ENCODE data around the gene TMPRSS3.

The TMPRSS3 gene

GRCh38 chr21:42386034-42386591 is 9.7 kb downstream of the TMPRSS3 start:
- no peak for DNase-seq

DNA sequence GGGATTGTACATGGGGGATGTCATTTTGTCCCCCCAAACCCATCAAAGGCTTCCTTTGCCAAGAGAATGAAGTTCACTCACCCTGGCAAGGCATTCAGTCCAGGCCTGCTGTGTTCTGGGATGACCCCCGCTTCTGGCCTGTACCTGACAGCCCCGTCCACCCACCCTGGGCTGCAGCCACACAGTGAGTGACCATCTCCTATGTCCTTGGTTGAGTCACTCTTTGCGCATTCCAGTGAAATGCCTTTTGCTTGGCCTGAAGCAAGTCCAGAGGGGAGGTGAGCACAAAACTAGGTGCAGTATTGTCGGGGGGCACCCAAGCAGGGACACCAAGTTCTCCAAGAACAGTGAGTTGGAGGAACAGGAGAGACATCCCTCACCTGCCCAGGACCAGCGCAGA is 10.2 kb downstream of the TMPRSS3 start:
- DNase-seq = no peak

DNA sequence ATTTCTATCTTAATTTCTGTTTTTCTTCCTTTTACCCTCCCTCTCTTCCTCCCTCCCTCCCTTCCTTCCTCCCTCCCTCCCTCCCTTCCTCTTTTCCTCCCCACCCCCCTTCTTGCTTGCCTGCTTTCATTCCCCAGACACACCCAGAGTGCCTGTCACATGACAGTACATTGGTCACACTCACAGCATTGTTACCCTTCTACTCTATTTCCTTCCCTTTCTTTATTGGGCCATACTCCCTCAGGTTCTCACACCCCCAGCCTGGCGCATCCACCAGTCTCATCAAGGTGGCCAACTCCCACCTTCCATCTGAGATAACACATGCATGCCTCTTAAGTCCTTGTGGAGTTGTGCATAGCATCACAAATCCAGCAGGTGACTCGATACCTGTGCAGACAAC is 10.9 kb downstream of the TMPRSS3 start:
- DNase-seq = no peak

DNA sequence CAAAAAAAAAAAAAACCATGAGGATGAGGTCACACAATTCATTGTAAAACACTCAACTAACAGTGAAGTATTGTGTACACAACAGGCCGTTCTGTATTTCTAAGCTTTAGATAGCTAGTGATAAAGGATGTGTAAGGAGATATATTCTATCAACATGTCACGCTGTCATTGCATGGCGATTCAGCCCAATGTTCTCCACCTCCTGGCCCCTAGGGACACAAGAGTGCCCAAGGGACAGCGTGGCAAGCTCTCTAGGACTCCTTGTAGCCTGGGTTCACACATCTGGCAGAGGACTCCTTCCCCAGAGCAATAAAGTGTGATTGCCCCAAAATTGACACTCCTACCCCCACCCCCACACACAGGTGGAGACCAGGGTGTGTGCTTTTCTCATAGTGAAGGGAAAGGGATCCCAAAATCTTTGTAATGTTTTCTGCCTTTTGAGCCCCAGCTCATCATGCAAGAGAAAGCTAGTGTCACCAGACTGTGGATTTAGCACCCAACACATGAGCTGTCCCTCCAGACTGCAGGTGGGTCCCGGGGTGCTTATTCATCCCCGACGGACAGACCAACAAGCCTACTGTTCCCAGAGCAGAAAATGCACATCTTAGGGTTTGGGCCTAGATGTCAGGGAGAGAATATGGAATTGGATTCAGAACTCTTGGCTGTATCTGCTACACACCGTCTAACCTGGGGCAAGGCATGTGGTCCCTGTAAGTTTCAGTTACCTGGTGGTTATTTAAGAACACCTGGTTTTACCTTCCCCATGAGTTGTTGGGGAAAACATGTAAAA is 11.5 kb downstream of the TMPRSS3 start:
- no peak for DNase-seq

- no peak for DNase-seq
Observed at GRCh38 chr21:42383331-42383730, 12.5 kb downstream of the TMPRSS3 start.

DNA sequence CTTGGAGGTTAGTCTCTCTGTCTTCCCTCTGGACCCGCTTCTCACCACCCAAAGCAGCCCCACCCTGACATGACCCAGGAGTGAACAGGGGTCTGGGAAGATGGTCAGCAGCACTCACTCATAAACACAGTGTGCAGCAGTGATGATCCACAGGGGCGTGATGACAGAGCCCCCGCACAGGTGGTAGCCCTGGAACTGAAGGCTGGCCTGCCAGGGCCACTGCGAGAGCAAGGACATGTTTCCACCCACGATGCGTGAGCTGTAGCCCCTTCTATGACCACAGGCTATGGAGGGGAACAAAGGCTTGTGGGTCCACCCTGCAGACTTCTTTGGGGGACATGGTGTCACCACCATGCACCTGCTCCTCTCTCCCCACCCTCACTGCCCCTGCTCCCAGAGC is 12.9 kb downstream of the TMPRSS3 start:
- DNase-seq = no peak

DNA sequence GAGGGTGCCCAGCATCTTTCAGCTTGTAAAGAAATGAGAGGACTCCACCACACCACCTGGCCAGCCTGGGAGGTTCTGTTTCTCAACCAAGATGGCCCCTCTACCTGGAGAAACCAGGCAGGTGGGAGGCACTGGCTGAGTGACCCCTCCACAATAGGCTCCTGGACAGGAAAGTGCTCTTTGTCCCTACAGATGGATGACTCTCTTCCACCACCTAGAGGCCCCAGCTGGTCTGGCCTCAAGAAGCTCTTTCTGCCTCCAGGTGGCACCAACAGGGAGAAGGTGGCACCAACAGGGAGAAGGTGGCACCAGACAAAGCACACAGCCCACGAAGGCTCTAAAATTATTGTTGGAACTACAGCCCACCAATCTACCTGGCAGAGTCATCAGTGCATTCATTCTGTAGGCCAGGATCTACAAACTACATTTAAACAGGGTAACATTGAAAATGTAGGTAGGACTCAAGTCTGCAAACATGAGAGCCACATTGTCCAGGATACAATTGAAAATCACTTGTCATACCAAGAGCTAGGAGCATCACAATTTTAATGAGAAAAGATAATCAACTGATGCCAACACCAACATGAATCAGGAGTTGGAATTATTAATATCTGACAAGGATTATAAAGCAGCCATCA is 14.4 kb downstream of the TMPRSS3 start:
- DNase-seq = peak; percentile 57

DNA sequence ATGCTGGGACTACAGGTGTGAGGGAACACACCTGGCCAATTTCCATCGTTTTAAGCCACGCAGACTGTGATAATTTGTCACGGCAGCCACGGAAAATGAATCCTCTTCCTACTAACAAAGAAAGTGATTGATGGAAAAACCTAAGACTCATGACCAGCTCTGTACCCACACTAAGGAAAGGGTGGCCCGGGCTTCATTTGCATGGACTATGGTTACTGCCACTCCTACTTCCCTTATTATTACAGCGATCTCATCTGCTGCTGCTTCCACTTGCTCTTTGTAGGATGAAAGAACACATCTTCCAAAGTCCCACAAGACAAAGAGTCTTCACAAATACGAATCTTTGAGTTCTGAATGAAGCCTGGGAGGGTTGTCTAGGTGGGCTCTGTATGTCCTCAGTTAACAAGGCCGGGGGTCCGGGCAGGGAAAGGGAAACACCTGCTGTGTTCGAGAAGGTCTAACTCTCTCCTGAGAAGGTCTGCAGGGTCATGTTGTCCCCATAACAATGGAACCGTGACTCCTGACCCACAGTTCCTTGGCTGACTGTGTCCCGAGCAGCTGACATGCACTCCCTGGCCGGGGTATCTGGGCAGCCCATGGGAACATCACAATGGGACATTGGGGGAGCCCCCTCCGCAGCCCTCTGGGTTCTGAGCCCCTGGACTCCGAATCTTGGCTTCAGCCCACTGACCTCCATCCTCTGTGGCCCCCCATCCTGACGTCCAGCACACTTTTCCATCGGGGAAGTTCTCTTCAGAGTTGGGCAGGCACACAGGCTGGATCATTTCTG is 16.2 kb downstream of the TMPRSS3 start:
- DNase-seq = no peak

- no peak for DNase-seq
Observed at GRCh38 chr21:42378418-42378817, 17.4 kb downstream of the TMPRSS3 start.

DNA sequence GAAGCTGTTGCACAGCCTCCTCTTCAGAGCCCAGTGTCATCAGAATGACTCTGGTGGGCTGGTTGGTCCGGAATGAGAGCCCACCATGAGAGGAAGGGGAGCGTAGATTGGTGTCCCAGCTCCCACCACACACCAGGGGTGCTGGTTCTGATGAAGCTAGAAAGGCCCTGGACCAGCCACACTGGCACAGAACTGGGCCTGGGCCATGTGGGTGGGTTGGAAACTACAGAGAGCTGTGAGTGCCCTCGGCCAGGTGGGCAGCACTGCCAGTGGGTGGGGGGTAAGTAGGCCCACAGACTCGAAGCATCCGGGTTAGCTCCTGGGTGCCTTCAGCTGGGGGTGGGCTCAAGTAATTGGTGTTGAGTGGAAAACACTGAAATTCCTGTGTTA is 17.9 kb downstream of the TMPRSS3 start:
- no peak for DNase-seq

DNA sequence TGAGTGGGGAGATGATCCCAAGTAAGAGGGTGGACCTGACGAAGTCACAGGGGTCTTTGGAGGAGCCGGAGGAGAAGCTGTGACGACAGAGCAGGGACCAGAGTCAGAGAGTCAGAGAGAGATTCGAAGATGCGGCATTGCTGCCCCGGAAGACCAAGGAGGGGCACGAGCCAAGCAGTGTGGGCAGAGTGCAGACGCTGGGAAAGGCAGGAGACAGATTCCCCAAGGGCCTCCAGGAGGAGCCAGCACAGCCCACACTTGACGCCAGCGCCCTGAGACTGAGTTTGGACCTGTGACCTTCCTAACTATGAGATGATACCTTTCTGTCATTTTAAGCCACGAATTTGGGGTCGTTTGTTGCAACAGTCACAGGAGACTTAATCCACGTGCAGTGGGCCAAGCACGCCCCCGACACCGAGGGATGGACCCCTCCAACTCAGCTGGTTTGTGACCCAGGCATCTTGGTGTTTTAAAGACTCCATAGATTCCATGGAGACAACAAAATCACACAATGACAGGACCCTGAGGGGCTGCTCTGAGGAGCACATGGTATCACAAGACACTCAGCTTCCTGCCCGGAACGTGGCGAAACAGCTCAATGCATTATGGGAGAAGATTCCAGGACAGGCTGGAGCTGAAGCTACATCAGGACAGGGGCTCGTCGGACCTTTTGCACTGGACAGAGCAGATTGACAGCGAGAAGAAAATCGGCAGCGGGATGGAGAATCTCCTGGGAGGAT is 18.5 kb downstream of the TMPRSS3 start:
- DNase-seq = no peak

DNA sequence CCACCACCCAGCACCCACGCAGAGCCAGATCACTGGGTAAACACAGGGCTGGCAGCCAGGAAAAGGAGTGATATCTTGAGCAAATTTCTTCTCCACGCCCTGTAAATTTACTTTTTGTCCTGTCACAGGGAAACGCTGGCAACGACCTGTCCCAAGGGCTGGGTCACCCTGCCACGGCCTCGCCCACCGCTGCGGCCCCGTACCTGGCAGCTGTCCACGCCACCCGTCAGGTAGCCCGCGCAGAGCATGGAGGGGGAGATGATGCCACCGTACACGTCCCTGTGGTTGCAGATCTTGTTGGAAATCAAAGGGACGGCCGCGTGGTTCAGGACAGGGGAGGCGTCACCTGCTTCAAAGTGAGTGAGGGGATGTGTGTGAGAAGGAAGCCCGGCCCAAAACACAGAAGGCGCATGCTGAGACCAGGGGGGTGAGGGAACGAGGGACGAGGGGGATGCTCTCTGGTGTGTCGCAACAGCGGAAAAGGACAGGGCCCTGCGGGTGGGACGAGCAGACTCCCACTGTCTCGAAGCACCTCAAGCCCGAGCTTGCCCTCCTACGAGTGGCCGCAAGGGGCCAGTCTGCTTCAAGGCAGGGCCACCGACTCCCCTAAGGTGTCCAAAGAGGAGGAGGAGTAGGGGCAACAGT is 19.4 kb downstream of the TMPRSS3 start:
- peak; percentile 67 for DNase-seq

DNA sequence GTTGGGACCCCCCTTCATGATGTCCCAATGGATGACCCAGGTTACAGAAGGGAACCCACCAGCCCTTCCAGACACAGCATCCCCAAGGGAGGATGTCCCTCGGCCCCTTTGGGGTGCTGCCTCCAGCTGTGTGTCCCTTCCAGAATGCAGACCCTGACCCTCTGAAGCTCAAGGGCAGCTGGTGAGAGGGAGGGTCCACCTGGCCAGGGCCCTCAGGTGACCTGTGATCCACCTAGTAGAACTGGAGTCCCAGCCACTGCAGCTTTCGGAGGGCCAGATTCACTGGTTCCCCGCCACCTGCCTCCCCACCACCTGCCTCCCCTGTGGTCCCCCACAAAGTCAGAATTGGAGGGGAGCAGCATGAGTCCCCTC is 19.9 kb downstream of the TMPRSS3 start:
- DNase-seq = no peak

DNA sequence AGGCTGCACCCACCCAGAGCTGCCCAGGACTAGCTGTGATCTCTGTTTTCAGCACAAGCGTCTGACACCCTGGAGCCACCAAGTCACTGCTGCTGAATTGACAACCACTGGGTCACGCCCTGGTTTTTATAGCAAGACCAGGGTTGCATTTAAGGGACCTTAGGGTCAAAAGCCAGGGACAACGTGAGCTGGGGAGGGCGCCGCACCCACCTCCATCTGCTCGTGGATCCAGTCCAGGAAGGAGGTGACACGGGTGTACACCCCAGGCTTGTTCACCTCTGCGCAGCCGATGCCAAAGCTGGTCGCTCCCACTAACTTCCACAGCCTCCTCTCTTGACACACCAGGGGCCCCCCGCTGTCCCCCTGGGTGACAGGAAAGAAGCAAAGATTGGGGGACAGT is 20.3 kb downstream of the TMPRSS3 start:
- no peak for DNase-seq

- DNase-seq = no peak
Observed at GRCh38 chr21:42374864-42375499, 20.9 kb downstream of the TMPRSS3 start.

GRCh38 chr21:42374457-42374856 is 21.4 kb downstream of the TMPRSS3 start:
- DNase-seq = peak; percentile 15

DNA sequence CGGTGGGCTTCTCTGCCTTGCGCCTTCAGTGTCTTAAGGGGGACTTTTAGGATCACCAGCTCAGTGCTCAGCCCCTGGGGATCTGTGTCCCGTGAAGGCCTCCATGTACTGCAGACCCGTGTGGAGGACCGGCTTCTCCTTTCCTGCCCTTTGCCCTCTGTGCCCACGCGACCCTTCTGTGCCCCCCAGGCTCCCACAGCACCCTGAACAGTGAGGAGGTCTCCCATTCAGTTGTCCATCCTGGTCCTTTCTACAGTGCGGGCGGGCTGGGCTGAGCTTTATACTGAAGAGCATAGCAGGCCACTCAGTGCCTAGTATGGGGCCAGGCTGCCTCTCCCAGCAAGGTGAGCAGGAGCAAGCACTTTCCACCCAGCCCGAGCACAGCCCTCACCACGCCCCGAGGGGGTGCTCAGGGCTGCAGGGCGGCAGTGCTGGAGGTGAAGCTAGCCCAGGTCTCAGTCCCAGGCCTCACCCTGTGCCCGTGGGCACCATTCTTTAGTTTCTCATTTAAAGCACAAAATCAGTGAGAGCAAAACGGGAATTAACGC is 21.9 kb downstream of the TMPRSS3 start:
- no peak for DNase-seq

DNA sequence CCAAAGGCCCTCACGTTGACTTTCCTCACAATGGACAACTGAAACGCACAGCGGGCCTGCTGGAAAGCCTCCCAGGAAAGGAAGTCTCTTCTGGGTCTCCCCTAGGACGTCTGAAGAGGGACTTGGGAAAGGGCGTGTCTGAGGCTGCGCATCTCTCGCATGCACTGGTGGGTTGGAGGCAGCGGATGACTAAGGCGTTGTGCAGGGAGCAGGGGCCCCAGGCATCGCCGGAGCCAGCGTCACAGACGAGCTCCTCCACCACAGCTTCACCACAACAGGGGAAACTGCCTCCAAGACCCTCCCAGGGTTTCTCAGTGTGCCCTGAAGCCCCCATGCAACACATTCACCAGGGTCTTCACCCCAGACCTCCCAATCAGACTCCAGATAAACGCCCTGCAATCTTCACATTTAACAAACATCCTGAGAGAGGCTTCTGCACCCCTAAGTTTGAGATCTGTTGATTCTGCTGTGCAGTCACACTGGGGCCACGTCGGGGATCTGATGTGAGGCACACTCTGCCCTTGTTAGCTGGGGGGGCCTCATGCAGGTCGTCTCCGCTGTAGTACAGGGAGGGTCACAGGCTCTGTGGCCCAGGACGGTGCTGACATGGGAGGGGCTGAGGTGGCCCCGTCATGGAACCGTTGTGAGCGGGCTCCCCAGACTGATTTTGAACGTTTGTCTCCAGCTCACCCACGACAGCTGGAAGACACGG is 22.5 kb downstream of the TMPRSS3 start:
- DNase-seq = peak; percentile 33

DNA sequence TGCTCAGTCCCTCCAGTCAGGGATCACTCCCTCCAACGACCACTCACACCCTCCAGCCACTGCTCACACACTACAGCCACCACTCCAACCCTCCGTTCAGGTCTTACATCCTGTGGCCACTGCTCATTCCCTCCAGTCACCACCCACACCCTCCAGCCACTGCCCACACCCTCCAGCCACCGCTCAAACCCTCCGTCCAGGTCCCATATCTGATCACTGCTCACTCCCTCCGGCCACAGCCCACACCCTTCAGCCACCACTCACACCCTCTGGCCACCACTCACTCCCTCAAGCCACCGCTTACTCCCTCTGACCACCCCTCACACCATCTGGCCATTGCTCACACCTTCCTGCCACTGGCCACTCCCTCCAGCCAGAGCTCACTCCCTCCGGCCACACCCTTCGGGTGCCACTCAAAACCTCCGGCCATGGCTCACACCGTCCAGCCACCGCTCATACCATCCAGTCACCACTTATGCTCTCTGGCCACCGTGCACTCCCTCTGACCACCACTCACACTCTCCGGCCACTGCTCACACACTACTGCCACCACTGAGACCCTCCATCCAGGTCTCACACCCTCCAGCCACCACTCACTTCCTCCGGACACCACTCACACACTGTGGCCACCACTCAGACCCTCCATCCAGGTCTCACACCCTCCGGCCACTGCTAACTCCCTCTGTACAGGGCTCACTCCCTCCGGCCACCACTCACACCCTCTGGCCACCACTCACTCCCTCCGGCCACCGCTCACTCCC is 24.8 kb downstream of the TMPRSS3 start:
- no peak for DNase-seq

GRCh38 chr21:42369821-42370220 is 26.0 kb downstream of the TMPRSS3 start:
- no peak for DNase-seq

All from activated CD4-positive, alpha-beta T cell treated with anti-CD3 and anti-CD28 coated beads, Interleukin-10, Interleukin-2, amounts not matched to agents 100 ng/mL and 50 ng/mL, durations not matched to agents 16 hours and 8 hours (primary cell).